ENCODE data around the gene DOCK1.

DNA sequence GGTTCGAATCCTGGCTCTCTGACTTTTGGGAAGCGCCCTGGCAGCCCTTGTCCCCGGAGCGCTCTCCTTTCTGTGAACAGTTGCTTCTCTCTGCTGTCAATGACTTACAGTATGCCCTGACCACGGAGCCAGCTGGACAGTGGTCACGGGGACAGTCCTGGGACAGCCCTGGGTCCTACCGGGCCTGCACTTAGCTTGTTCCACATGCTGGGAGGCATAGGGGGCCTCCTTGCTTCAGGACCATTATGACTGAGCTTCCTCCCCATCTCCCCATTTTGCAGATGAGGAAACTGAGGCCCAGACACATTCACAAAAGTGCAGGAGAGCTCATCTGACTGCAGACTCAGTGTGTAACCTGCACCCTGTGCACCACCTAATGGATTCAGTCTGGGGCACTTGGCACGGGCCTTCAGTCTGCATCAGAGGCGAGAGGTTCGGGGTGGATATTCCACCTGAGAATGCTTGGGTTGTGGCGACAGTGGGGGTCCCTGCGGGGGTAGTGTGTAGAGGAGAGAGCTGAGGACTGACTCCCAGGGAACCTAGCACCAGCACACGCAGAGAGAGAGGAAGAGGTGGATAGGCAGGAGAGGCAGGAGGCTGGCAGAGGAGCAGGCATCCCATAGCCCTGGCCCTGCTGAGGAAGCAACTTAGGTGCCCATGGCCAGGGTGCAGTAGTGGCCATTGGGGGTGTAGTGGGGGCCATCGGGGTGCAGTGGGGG is 1.6 kb downstream of the DOCK1 start:
- TF ChIP-seq GATA2 (IDR thresholded peaks at IDR 0.05; ENCODE audit: low read depth, low read length) (no peak), GATA3 (IDR thresholded peaks at IDR 0.05; ENCODE audit: low read depth, low read length) (no peak)
